ENCODE data around the gene MAMLD1. TPM values are rescaled to one million over a fixed set of nuclear protein-coding genes. Genes with fewer than 3 reads are reported as not detected.

MAMLD1 gene
- total and polyA plus RNA-seq, 2 donors (not counting 3 experiments of a cell fraction or from before 2014, with no cell fraction given): 2.5 to 5.6 TPM

GRCh38 chrX:150409486-150409885 is 46.4 kb downstream of the MAMLD1 start:
- Histone ChIP-seq H3K27ac (ENCODE audit: insufficient read depth, low read depth, low read length) (no peak overlapping the region), H4K20me1 (replicated peaks; ENCODE audit: control insufficient read depth, extremely low read depth, insufficient read depth, low read length) (no peaks in the 10 kb centered on the region), H3K9me1 (replicated peaks; ENCODE audit: control insufficient read depth, extremely low read depth, insufficient read depth, low read length) (no peaks in the 10 kb centered on the region), H3K36me3 (ENCODE audit: control insufficient read depth in 2 of 2, extremely low read depth in 1 of 2, insufficient read depth in 2 of 2, low read length in 2 of 2) (no peaks in the 10 kb centered on the region), H3K4me2 (ENCODE audit: insufficient read depth, low read length) (no peak overlapping the region), H2AFZ (ENCODE audit: low read depth, low read length) (no peak overlapping the region), H3K4me3 (replicated peaks in 1 of 3; ENCODE audit: insufficient read depth in 1 of 3, low read depth in 1 of 3, low read length in 3 of 3) (no peak overlapping the region), H3K9ac (replicated peaks; ENCODE audit: extremely low read depth, insufficient read depth, low read length) (no peak overlapping the region), H3K27me3 (ENCODE audit: control insufficient read depth in 2 of 2, insufficient read depth in 2 of 2, low read length in 2 of 2) (no peaks in the 10 kb centered on the region), H3K9me3 (replicated peaks; ENCODE audit: control insufficient read depth, insufficient read depth, low read length) (no peaks in the 10 kb centered on the region), H3K4me1 (ENCODE audit: control insufficient read depth, extremely low read depth, insufficient read depth, low read length) (no peaks in the 10 kb centered on the region), H3K79me2 (ENCODE audit: control insufficient read depth, insufficient read depth, low read length) (no peaks in the 10 kb centered on the region)
- CTCF ChIA-PET: no interaction called here
- FAIRE-seq (no peak), DNase-seq (ENCODE audit: low read depth, low spot score) (no peak)
- intact Hi-C loops (cut with micrococcal nuclease): no loop called here
- dilution Hi-C loops (cut with MboI; ENCODE audit: extremely low pct_ligation_motif_present, low sequenced_read_pairs): no loop called here
- TF ChIP-seq, protein P1, sequence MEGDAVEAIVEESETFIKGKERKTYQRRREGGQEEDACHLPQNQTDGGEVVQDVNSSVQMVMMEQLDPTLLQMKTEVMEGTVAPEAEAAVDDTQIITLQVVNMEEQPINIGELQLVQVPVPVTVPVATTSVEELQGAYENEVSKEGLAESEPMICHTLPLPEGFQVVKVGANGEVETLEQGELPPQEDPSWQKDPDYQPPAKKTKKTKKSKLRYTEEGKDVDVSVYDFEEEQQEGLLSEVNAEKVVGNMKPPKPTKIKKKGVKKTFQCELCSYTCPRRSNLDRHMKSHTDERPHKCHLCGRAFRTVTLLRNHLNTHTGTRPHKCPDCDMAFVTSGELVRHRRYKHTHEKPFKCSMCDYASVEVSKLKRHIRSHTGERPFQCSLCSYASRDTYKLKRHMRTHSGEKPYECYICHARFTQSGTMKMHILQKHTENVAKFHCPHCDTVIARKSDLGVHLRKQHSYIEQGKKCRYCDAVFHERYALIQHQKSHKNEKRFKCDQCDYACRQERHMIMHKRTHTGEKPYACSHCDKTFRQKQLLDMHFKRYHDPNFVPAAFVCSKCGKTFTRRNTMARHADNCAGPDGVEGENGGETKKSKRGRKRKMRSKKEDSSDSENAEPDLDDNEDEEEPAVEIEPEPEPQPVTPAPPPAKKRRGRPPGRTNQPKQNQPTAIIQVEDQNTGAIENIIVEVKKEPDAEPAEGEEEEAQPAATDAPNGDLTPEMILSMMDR (IDR thresholded peaks at IDR 0.05; ENCODE audit: extremely low read depth in 1 of 2, insufficient read depth in 1 of 2, low read depth in 1 of 2, low read length in 2 of 2): no peak
- TF ChIP-seq JUN (IDR thresholded peaks at IDR 0.05; ENCODE audit: borderline replicate concordance, insufficient read depth, insufficient read length, low read depth) (no peak), EZH2 (IDR thresholded peaks at IDR 0.05; ENCODE audit: borderline replicate concordance, low read depth, low read length, severe bottlenecking) (no peak), MYC (IDR thresholded peaks at IDR 0.05; ENCODE audit: low read depth, low read length) (no peak)
- no TSS peak for BruUV-seq (replicated peaks)
- POLR2A ChIA-PET: no interaction called here

- CTCF ChIA-PET: no interaction called here
- no peaks in the 10 kb centered on the region for H3K27me3 ChIP-seq (ENCODE audit: control insufficient read depth in 2 of 2, insufficient read depth in 2 of 2, low read length in 2 of 2)
- no peak overlapping the region for H3K4me2 ChIP-seq (ENCODE audit: insufficient read depth, low read length)
- no peaks in the 10 kb centered on the region for H4K20me1 ChIP-seq (replicated peaks; ENCODE audit: control insufficient read depth, extremely low read depth, insufficient read depth, low read length)
- no peaks in the 10 kb centered on the region for H3K9me1 ChIP-seq (replicated peaks; ENCODE audit: control insufficient read depth, extremely low read depth, insufficient read depth, low read length)
- dilution Hi-C loops (cut with MboI; ENCODE audit: extremely low pct_ligation_motif_present, low sequenced_read_pairs): no loop called here
- H3K9me3 ChIP-seq (replicated peaks; ENCODE audit: control insufficient read depth, insufficient read depth, low read length): no peaks in the 10 kb centered on the region
- POLR2A ChIA-PET: no interaction called here
- H3K4me1 ChIP-seq (ENCODE audit: control insufficient read depth, extremely low read depth, insufficient read depth, low read length): no peaks in the 10 kb centered on the region
- no TSS peak for BruUV-seq (replicated peaks)
- TF ChIP-seq, protein P2, sequence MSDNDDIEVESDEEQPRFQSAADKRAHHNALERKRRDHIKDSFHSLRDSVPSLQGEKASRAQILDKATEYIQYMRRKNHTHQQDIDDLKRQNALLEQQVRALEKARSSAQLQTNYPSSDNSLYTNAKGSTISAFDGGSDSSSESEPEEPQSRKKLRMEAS (IDR thresholded peaks at IDR 0.05; ENCODE audit: insufficient read depth, insufficient read length): no peak
- no peak for TF ChIP-seq JUN (IDR thresholded peaks at IDR 0.05; ENCODE audit: borderline replicate concordance, insufficient read depth, insufficient read length, low read depth)
- TF ChIP-seq MYC (IDR thresholded peaks at IDR 0.05; ENCODE audit: low read depth, low read length): no peak
- TF ChIP-seq POLR2AphosphoS5 (IDR thresholded peaks at IDR 0.05; ENCODE audit: insufficient read depth, low read depth, low read length): no peak
- TF ChIP-seq GATA2 (IDR thresholded peaks at IDR 0.05; ENCODE audit: insufficient read depth, insufficient read length, low read depth, low read length): no peak
- no peak for TF ChIP-seq POLR2A (IDR thresholded peaks at IDR 0.05; ENCODE audit: low read depth, low read length)
- TF ChIP-seq EZH2 (IDR thresholded peaks at IDR 0.05; ENCODE audit: borderline replicate concordance, low read depth, low read length, severe bottlenecking): no peak
- TF ChIP-seq FOS (IDR thresholded peaks at IDR 0.05; ENCODE audit: borderline replicate concordance, insufficient read depth, low read length): no peak
- TF ChIP-seq, protein P1 (IDR thresholded peaks at IDR 0.05; ENCODE audit: extremely low read depth in 1 of 2, insufficient read depth in 1 of 2, low read depth in 1 of 2, low read length in 2 of 2): no peak
- no peak overlapping the region for H3K9ac ChIP-seq (replicated peaks; ENCODE audit: extremely low read depth, insufficient read depth, low read length)
- intact Hi-C loops (cut with micrococcal nuclease): no loop called here
- no peaks in the 10 kb centered on the region for H3K36me3 ChIP-seq (ENCODE audit: control insufficient read depth in 2 of 2, extremely low read depth in 1 of 2, insufficient read depth in 2 of 2, low read length in 2 of 2)
- no peak overlapping the region for H3K27ac ChIP-seq (ENCODE audit: insufficient read depth, low read depth, low read length)
- no peak overlapping the region for H2AFZ ChIP-seq (ENCODE audit: low read depth, low read length)
- no peak overlapping the region for H3K4me3 ChIP-seq (replicated peaks in 1 of 3; ENCODE audit: insufficient read depth in 1 of 3, low read depth in 1 of 3, low read length in 3 of 3)
- DNase-seq (ENCODE audit: low read depth, low spot score) (no peak), FAIRE-seq (no peak)
- H3K79me2 ChIP-seq (ENCODE audit: control insufficient read depth, insufficient read depth, low read length): no peaks in the 10 kb centered on the region
These were observed 46.8 kb downstream of the MAMLD1 start for GRCh38 chrX:150409964-150410363.

All from endothelial cell of umbilical vein (primary cell).